ENCODE results near the gene ANO8.

Gene ANO8

DNA sequence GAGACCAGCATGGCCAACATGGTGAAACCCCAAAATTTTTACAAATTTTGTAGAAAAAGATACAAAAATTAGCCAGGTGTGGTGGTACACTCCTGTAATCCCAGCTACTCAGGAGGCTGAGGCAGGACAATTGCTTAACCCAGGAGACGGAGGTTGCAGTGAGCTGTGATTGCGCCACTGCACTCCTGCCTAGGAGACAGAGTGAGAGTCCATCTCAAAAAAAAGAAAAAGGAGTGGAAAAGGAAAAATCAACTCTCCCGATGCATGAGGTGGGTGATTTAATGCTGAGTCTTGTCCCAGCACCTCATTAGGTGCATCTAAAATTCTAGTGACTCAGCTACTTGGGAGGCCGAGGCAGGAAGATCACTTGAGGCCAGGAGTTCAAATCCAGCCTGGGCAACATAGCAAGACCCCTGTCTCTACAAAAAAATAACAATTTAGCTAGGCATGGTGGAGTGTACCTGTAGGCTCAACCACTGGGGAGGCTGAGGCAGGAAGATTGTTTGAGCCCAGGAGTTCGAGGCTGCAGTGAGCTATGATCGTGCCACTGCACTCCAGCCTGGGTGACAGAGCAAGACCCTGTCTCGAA, 22.5 kb upstream of the ANO8 start:
- DNase-seq (ENCODE audit: low spot score), result no peak
- TF ChIP-seq, protein P1, sequence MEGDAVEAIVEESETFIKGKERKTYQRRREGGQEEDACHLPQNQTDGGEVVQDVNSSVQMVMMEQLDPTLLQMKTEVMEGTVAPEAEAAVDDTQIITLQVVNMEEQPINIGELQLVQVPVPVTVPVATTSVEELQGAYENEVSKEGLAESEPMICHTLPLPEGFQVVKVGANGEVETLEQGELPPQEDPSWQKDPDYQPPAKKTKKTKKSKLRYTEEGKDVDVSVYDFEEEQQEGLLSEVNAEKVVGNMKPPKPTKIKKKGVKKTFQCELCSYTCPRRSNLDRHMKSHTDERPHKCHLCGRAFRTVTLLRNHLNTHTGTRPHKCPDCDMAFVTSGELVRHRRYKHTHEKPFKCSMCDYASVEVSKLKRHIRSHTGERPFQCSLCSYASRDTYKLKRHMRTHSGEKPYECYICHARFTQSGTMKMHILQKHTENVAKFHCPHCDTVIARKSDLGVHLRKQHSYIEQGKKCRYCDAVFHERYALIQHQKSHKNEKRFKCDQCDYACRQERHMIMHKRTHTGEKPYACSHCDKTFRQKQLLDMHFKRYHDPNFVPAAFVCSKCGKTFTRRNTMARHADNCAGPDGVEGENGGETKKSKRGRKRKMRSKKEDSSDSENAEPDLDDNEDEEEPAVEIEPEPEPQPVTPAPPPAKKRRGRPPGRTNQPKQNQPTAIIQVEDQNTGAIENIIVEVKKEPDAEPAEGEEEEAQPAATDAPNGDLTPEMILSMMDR (IDR thresholded peaks at IDR 0.05; ENCODE audit: borderline replicate concordance, control extremely low read depth, extremely low read depth, insufficient read depth, missing control alignments), result no peak
- in situ Hi-C loops (cut with MboI; ENCODE audit: low sequenced_read_pairs, unreplicated experiment), result no loop called here

DNA sequence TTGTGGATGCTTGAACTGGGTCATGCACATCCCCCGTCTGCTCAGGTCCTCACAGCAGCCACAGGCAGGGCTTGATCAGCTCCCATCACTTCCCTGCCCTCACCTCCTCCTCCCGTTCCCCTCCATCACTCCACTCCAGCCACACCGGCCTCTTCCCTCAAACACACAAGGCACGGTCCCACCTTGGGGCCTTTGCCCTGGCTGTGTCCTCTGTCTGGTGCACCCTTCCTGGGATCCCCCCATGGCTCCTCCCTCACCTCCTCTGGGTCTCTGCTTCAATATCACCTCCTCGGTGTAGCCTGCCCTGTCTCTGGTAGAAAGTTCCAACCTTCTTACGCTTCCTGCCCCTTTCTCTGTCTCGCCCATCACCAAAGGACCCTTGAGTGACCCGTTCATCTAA, 18.7 kb upstream of the ANO8 start:
- TF ChIP-seq, protein P1 (IDR thresholded peaks at IDR 0.05; ENCODE audit: borderline replicate concordance, control extremely low read depth, extremely low read depth, insufficient read depth, missing control alignments), result no peak
- in situ Hi-C loops (cut with MboI; ENCODE audit: low sequenced_read_pairs, unreplicated experiment), result no loop called here
- DNase-seq (ENCODE audit: low spot score), result no peak

DNA sequence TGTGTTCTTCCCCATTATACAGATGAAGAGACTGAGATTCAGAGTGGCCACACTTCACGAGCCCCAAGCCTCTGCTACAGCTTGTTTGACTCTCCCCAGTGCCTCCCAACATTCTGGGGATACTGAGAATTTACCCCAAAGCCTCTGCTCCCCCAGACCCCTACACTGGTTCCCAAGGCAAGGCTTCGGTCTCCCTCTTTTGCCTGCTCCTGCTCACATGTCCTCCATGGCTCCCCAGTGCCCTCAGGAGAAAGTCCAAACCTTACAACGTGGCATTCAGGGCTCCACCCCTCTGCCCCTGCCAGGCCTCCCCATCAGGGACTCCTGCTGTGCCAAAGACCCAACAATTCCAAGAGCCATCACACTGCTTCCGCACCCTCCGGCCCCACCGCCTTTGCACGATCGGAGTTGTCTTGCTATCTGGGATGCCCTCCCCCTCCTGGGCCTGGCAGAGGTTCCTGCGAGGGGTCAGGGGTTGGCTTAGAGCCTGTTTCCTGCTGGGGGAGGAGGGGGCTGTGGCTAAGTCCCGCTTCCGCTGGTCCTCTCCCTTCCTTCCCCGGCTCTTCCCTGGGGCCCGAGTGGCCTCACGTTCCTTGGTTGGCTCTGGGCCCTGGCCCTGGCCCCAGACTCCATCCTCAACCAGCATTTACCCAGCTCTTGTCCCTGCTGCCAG, 18.1 kb upstream of the ANO8 start:
- TF ChIP-seq, protein P1 (IDR thresholded peaks at IDR 0.05; ENCODE audit: borderline replicate concordance, control extremely low read depth, extremely low read depth, insufficient read depth, missing control alignments), result no peak
- in situ Hi-C loops (cut with MboI; ENCODE audit: low sequenced_read_pairs, unreplicated experiment), result no loop called here
- no peak for DNase-seq (ENCODE audit: low spot score)

DNA sequence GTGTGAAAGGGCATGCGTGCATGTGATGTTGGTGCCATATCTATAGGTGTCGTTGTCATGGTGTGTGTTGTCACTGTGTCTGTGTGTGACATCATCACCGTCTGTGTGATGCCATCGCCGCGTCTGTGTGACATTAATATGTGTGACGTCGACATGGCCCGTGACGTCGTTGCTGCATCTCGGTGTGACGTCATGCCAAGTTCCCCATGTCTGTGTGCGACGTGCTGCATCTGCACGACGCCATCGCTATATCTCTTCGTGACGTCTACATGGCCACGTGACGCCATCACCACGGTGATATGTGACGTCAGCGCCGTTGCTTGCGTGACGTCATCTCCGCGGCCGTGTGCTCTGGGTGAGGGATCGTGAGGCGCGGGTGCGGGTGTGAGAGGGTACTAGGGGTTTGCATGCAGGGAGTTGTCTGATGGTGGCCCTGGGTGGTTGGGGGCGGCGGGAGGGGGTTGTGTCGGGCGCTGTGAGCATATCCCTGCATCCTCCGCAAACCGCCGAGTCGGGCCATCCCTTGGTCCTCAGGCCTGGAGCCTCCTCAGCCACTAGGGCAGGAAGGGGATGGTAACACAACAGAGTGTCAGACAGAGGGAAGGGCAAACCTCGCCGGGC, 17.3 kb upstream of the ANO8 start:
- TF ChIP-seq, protein P1 (IDR thresholded peaks at IDR 0.05; ENCODE audit: borderline replicate concordance, control extremely low read depth, extremely low read depth, insufficient read depth, missing control alignments), result no peak
- in situ Hi-C loops (cut with MboI; ENCODE audit: low sequenced_read_pairs, unreplicated experiment), result no loop called here
- DNase-seq (ENCODE audit: low spot score), result no peak

DNA sequence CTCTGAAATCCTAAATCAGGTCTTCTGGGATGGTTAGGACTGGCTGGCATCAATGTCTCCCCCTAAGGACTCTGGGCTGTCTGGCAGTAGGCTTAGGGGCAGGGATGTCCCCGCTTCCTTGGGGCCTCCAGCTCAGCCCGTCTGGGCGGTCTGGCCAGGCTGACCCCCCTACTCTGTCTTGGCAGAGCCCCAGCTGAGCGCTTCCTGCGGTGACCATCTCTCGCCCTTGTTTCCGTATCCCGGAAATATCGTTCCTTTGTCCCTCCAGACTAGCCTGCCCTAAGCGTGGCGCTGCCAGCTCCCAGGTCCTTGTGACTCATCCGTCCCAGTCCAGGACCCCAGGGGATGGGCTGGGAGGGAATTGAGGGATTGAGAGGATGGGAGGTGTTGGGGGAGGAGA, 14.0 kb upstream of the ANO8 start:
- TF ChIP-seq, protein P1 (IDR thresholded peaks at IDR 0.05; ENCODE audit: borderline replicate concordance, control extremely low read depth, extremely low read depth, insufficient read depth, missing control alignments), result no peak
- in situ Hi-C loops (cut with MboI; ENCODE audit: low sequenced_read_pairs, unreplicated experiment), result loop anchor here (5.0 kb wide), 1 partner anchor 39 kb away; no protein-coding TSS in a partner anchor
- DNase-seq (ENCODE audit: low spot score), result peak; percentile 21

DNA sequence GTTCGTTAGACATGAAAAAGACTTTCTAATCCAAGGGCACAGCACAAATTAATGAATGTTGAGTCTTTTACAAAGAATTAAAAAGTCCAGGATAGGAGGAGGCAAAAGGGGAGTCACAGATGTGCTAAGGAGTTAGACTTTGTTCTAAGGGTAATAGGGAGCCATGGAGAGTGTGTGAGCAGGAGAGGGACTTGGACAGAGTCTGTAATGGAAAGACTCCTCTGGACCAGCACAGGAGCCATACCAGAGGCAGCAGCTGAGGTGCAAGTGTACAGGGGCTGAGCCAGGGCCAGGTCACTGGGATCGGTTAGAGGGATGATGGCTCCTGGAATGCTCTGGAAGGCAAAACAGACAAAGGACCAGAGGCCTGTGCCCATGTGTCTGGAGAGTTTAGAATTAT, 13.2 kb upstream of the ANO8 start:
- DNase-seq (ENCODE audit: low spot score), result peak; percentile 32
- TF ChIP-seq, protein P1 (IDR thresholded peaks at IDR 0.05; ENCODE audit: borderline replicate concordance, control extremely low read depth, extremely low read depth, insufficient read depth, missing control alignments), result no peak
- in situ Hi-C loops (cut with MboI; ENCODE audit: low sequenced_read_pairs, unreplicated experiment), result loop anchor here (5.0 kb wide), 1 partner anchor 39 kb away; no protein-coding TSS in a partner anchor
